Sigmoid colon (tissue), 4 donors: ENCODE measurements around the gene DOK5.

Source experiments
- POLR2A ChIP-seq, 2 donors: fragments of 450-650 bp; IDR thresholded peaks; one replicate each; pipeline ENCODE4 v1.6.1; 2016; ENCODE audit warnings: antibody characterized with exemption in 2 of 2, mild to moderate bottlenecking in 2 of 2, moderate library complexity in 2 of 2
- POLR2AphosphoS5 ChIP-seq, 4 donors: sonication (generic); formaldehyde crosslinking; IDR thresholded peaks; one replicate each; pipeline ENCODE4 v1.6.1; 2017; ENCODE audit warnings: antibody characterized with exemption in 4 of 4
- TF ChIP-seq, protein P1 (sequence below), 4 experiments: fragments of 450-650 bp in 3 of 4; fragments of 200-600 bp in 1 of 4; IDR thresholded peaks; one replicate each; pipeline ENCODE4 v1.5.1; 2016 to 2019; ENCODE audit warnings: antibody characterized with exemption in 4 of 4, mild to moderate bottlenecking in 3 of 4, moderate library complexity in 2 of 4

- TF ChIP-seq, protein P1, sequence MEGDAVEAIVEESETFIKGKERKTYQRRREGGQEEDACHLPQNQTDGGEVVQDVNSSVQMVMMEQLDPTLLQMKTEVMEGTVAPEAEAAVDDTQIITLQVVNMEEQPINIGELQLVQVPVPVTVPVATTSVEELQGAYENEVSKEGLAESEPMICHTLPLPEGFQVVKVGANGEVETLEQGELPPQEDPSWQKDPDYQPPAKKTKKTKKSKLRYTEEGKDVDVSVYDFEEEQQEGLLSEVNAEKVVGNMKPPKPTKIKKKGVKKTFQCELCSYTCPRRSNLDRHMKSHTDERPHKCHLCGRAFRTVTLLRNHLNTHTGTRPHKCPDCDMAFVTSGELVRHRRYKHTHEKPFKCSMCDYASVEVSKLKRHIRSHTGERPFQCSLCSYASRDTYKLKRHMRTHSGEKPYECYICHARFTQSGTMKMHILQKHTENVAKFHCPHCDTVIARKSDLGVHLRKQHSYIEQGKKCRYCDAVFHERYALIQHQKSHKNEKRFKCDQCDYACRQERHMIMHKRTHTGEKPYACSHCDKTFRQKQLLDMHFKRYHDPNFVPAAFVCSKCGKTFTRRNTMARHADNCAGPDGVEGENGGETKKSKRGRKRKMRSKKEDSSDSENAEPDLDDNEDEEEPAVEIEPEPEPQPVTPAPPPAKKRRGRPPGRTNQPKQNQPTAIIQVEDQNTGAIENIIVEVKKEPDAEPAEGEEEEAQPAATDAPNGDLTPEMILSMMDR (IDR thresholded peaks at IDR 0.05) = no peak
- no peak for TF ChIP-seq POLR2A (IDR thresholded peaks at IDR 0.05)
- no peak for TF ChIP-seq POLR2AphosphoS5 (IDR thresholded peaks at IDR 0.05)
These were observed 95.2 kb downstream of the DOK5 start for GRCh38 chr20:54570561-54570960.
